Kidney glomerular epithelial cell (primary cell): ENCODE data around the gene PTGFRN.
A peak's percentile ranks its signal among the peaks of the same experiment; 100 is the strongest.

ENCODE experiments used
- DNase-seq: peaks from one replicate; lab custom pipeline; 2025; lab: John Stamatoyannopoulos, UW

Gene PTGFRN

DNA sequence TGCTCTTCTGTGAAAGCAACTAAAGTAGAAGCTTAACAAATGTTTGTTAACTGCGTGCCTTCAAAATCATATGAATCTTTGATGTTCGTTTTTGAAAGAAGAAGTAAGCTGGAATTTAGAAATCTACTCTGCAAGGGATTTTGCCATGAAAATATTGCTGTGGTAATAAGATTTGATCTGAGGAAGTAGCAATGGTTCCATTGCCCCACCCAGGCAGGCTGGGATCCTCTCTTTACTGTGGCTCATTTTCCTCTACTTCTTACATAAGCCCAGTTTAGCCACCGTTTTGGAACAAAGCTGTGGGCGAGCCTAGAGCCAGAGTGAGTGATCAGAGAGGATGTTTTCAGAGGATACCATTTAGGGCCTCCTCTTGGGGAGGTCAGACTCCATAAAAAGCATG, 20.3 kb upstream of the PTGFRN start:
- no peak for DNase-seq

DNA sequence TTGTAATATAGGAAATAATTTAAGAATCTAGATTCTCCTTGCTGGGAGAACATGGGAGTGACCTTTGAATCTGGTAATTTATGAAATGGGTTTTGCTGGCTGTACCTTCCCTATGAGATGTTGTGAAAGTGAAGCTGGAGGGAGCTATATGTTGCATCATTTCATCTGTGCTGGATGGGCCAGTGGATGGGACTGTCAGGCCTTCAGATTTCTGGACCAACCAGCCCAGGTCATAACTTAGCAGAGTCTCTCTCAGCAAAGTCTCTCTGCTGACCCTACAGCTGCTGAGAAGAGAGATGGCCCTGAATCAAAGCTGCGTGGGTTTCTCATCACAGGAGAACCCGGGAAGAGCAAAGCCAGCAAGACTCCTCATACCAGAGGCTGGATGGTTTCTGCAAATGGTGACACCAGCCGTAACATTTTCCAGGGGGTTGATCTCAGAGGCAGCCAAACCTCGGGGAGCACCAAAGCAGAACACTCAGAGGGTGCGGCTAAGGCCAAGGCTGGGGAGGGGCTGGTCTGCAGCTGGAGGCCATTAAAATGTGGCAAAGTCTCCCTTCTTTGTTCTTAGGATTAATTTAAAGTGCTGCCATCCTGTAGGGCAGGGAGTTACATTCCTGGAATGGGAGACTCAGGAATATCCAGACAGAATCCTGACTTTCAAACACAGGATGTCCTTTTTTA, 18.2 kb upstream of the PTGFRN start:
- no peak for DNase-seq

DNA sequence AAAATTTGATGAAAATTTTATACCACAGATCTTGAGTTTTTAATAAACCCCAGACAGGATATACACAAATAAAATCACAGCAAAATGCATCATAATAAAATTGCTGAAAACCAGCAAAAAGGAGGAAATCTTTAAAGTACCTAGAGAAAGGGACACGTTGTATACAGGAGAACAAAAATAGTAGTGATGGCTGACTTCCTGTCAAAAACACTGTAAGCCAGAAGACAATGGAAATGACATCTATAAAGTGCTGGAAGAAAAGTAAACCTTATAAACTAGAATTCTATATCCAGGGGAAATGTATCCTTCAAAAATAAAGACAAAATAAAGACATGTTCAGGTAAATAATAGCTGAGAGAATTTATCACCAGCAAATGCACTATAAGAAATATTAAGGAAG, 14.6 kb upstream of the PTGFRN start:
- DNase-seq: no peak

DNA sequence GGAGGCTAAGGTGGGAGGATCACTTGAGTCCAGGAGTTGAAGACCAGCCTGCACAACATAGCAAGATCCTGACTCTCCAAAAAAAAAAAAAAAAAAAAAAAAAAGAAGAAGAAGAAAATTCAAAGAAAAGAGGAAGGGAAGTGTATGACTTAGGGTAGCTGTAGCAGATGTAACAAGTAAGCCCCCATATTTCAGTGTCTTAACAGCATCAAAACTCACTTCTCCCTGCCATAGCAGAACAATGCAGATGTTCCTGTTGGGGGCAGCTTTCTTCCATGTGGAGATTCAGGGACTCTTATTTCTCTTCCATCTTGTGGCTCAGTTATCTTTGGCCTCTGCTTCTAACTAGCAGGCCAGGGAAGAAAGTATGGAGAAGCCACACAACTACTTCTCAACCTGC, 10.2 kb upstream of the PTGFRN start:
- no peak for DNase-seq

DNA sequence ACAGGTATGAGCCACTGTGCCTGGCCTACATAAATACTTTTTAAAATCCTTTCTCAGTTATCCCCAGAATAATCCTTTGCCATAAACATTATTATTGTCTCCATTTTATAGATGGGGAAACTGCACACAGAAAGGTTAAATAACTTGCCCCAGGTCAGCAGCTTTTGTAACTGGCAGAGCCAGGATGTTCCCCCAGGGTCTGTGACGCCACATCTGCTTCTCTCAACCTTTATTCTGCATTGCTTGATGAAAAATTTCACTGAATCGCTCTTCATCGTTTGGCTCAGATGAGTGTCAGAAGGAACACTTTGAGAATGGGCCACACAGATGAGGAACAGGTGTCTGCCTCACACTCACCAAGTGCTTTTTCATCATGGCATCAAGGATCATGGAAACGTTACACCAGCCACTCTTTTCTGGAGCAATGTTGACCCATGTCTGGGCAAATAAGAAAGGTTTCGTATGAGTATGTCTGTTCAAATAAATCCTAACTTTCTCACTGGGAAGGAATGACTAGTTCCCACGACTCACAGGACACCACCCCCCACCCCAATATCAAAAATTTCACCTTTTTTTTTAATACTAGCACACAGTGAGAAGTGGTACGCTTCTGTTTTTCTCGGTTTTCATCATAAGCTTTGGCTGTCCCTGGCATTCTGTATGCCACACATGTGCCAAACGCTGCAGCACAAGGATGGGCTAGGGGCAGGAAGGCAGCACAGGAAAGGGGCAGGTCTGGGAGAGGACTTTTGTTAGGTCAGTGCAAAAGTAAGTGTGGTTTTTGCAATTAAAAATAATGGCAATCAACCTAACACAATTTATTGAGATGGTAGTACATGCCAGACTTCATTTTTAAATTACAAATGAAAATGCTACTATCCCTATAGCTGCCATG, 9.0 kb upstream of the PTGFRN start:
- no peak for DNase-seq

DNA sequence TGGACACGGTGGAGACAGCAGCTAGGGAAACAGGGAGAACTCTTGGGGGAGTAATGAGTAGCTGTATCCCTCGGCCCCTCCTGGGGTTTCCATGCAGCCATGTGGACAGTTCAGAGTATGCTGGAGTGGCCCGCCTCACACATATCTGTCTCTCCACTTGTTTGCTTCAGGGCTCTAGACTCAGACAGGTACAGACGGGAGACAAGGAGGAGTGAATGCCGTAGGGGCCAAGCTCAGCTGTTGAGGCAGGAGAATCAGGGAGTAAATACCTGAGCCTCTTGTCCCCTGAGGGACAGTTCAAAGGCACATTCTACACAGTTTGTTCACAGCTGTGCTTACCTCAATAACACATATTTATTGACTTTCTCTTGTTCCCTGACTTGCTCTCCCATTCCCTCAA, 7.7 kb upstream of the PTGFRN start:
- no peak for DNase-seq

DNA sequence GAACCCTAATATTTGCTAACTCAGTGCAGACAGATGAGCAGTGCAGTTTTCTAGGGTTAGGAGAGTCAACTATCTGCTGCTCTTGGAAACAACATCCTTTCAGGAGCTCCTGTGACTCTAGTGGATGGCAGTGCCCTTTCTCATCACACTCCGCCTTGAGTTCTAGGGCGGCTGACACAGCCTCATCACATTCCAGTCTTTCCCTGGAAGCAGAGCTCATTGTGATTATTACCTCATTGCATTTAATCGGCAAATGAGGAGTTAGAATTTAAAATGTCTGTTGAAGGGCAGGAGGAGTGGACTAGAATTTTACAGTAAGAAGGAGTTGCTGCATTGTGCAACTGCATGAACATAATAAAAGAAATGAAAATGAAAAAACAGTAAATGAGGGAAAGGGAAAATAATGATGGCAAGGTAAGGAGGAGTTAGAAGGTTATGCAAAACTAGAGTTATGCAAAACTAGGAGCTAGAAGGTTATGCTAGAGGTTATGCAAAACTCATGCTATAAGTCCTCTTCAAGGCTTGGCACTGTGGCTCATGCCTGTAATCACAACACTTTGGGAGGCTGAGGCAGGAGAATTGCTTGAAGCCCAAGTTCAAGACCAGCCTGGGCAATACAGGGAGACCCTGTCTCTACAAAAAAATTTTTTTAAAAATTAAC, 6.9 kb upstream of the PTGFRN start:
- no peak for DNase-seq

DNA sequence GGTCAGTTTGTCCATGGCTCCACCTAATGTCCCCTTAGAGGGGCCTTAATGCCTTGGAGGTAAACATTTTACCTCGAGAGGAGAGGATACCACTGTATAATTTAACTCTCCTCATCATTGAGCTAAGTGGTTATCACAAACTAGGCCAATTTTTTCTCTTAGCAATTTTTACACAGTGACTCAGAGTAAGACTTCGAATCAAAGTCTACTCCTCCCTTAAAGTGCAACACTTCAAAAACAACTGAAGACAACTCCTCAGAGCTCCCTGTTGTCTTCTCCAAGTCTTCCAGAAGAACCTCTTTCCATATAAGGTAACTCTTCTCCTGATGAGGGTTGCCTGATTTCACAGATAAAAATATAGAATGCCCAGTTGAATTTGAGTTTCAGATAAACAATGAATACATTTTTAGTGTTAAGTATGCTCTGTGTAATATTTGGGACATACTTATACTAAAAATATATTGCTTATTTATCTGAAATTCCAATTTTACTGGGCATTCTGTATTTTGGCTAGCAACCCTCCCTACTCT, 4.9 kb upstream of the PTGFRN start:
- no peak for DNase-seq

DNA sequence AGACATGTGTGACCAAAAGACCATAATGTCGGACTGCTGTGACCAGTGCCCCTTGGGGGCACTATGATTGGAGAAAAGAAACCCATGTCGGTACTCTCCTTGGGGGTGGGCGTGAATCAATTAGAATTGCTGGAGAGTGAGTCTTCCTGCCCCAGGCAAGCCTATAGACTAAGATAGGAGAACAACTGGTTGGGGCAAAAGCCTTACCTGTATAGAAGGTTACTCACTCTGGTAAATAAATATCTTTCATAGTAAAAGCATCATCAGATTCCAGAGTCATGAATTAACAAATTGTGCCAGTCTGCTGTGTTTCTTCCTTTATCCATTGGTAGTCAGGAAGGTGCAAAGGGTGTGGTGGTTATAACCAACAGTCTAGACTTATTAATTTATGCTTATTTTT, 2.9 kb upstream of the PTGFRN start:
- no peak for DNase-seq

DNA sequence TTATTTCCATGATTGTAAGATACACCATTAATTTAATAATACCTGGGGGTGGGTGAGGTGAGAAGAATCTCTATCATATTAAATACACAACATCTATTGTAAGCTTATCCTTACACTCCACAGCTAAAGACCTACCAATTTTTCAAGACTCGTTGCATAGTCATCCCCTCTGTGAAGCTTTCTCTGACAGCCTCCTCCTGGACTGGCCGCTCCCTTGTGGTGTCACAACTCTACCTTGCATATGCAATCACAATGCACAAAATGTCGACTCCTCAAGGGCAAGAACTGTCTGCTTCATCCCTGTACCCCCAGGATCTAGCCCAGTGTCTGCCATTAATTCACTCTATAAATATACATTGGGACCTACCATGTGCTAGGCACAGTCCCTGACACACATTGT, 2.4 kb upstream of the PTGFRN start:
- no peak for DNase-seq

DNA sequence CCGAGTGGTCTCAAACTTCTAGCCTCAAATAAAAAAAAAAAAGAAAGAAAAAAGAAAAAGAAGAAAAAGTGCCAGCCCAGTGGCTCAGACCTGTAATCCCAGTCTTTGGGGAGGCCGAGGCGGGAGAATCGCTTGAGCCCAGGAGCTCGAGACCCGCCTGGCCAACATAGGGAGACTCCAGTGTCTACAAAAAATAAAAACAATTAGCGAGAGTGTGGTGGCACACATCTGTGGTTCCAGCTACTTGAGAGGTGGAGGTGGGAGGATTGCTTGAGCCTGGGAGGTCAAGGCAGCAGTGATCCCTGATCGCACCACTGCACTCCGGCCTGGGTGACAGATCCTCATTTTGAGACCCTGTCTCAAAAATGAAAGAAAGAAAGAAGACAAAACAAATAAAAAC, 1.4 kb upstream of the PTGFRN start:
- DNase-seq: no peak

DNA sequence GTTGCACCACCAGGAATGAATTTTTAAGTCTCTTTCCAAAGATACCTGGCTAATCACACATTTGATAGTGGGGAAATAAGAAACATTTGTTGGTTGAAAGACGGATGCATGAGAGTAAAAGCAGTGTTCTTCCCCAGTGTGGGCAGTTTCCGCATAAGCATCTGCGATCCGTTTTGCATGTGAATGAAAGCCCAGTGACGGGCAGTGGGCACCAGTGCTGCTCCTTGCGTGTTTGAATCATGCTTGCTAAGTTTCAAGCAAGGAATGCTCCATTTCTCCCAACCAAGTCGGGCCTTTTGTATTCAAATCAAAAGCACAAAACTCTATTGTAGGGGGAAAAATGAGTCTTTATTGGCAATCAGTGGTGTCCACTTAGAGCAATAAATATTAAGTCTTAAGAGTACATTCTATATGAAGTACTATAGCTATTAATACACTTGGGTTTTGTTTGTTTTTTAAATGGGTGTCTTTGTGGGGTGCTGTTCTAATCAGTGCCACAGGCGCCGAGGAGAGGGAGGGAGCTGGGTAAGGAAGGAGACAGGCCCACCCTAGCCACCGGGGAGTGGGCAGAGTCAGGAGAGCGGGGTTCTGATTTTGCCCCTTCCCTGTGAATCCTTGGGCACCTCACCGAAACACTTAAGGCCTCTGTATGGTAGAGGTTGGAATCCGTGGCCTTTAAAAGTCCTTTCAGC, 750 bp upstream of the PTGFRN start:
- no peak for DNase-seq

DNA sequence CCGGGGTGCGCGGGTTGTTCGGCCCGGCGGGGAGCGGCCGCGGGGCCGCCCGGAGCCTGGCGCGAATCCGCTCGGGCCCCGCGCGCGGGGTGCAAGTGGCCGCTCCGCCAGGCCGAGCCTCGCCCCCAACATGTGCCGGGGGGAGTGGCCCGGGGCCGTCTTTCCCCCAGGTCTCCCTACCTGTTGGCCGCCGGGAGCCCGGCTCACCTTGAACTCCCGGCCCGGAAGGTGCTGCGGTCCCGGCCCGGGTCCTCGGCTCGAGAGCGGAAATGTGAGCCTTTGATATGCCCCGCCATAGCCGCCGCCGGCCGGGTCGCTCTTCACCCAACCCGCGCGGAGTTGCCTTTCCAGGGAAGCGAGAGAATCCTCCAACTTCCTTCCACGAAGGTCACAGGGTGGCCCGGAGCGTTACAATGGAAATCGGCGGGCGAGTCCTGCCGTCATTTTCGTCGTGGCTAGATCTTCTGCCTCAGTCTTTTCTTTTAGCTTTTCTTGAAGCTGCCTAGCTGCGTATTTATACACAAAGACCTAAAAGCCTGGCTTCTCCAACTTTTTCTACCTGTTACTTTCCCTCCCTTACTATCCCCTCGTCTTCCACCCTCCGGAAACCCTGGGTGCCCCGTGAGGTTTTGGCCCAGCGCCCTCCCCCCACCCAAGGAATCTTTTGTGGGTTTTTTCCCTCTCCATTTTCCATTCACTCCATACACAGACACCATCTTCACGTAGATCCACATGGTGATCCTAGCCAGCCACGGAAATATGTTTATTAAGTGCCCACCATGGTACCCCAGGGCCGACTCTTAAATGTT, 867 bp downstream of the PTGFRN start:
- no peak for DNase-seq

DNA sequence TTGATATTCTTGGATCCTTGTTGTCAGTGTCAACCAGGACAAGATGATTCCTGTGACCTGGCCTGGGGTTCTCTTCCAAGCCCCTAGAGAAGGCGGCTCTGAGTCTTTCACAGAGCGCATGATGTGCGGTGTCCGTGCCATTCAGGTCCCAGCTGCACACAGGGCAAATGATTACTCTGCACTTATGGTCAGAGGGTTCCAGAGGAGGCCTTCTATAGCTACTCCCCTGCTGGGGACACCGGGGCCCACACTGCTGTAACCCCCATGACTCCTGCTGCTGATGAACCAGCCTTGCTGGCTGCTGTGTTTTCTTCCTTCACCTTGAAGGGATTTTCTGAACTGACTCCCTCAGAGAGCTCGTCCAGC, 1.5 kb downstream of the PTGFRN start:
- no peak for DNase-seq

DNA sequence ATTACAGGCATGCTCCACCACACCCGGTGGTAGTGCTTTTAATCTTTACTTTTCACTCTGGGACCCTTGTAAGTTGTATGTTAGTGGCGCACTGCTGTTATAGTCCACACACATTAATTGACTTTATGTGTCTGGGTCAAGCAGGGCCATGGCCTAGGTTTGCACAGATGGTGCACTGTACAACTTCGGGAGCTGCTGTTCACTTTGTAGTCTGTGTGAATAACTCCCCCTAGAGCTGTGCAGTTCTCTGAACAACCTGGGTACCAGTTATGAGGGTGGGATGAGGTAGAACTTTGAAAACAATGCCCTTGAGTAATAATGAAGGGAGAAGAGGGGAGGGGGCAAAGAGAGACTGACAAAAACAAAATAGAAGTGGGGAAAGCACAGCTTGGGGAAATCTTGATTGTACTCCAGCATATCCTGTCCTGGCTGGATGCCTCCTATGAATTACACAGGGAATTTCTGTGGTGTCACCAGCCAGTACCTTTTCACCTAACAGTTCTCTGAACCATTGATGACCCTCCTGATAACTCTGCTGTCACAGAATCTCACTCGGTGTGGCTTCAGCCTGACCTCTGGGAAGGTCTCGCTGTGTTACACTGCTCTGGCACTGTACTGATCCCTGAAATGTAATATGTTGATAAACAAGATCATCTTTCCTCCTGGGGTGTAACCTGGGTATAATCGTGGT, 2.2 kb downstream of the PTGFRN start:
- no peak for DNase-seq

DNA sequence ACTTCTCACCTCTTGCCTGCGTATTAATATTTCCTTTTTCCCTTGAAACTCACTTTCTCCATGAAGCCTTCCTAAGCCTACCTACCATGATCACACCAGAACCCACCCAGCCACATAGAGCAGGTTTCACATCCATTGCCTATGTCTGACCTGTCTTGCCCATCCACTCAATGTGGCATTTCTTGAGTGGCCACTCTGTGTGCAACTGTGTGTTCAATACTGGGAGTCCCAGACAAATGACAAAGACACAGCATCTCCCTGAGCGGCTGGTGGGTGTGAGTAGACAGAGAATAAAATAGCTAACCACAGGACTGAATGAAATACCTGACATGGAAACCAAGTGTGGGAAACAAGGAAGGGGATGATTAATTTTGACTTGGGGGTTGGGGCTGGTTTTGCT, 3.1 kb downstream of the PTGFRN start:
- no peak for DNase-seq

DNA sequence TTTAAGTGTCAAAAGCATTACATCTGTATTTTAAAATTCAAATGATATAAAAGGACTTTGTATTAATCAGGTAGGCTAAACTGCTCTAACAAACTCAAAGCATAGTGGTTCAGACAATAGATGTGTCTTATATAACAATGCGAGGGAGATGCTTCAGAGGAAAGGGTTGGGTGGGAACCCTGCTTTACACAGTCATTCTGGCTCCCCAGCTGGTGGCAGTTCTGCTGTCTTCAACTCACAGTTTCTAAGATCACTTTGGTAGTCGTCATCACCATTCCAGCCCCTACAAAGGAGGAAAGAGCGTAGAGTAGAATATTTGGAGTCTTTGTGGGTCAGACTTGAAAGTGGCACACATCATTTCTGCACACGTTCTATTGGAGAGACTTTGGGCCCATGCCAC, 4.2 kb downstream of the PTGFRN start:
- no peak for DNase-seq

DNA sequence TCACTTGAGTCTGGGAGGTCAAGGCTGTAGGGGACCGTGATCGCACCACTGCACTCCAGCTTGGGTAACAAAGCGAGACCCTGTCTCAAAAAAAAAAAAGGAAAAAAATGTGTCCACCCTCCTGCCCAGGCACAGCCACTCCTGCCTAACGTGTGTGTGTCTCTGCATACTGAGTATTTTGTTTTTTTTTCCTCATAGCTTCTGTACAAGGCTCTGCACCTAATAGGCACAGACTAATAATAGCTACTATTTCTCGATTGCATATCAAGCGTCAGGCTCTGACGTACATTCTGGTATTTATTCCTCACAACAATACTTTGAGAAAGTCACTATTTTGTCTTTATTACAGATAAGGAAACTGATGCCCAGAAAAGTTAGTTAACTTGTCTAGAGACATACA, 5.0 kb downstream of the PTGFRN start:
- no peak for DNase-seq

DNA sequence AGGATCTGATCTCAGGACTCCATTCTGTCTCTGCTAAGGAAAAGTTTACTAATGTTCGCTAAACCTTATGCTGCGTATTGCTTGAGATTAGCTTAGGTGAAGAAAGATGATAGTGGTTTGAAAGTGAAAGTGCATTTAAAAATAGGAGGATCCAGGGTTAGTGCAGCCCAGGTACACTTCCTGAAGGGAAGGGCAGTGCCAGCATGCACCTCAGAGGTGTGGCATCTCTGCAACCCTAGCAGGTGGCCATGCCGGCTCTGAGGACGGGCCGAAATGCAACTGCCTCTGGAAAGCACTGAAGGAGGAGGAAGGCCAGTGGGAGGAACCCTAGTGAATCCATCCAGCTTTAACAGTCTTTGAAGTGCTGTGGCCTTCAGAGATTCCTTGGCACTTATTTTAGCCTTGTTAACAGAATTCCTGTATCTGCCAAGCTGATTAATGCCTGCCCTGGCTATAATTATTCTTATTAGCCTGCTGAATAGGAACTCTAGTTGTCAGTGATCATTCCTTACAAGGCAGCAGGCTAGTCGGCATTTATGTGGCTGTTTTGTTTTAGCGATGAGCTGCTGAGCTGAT, 5.5 kb downstream of the PTGFRN start:
- DNase-seq: no peak

DNA sequence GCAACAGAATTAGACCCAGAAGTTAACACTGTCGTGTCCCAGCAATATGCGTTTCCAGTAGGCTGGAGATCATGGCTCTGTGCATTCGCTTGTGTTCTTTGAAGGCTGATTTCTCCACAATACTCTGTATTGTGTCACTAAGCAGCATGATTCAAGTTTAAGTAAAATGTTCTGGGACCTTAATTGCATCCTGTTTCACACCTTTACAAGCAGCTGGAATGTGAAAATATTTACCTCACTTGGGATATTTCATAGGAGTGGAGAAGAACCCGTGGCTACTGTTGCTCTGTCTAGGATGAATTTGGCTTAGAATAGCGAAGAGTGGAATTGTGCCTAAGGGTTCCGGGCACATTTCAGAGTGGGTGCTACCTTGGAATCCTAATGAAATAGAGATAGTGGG, 6.3 kb downstream of the PTGFRN start:
- peak; percentile 39 for DNase-seq
